Mucosa of stomach (tissue), 1 donor: ENCODE measurements around the gene FAS.

Experiments
- H3K27me3 ChIP-seq: one replicate; pipeline ENCODE4 v1.7.0; 2013; ENCODE audit warnings: mild to moderate bottlenecking, low read length; ENCODE audit not compliant: control insufficient read depth, insufficient read depth
- H3K36me3 ChIP-seq: one replicate; pipeline ENCODE4 v1.7.0; 2013; ENCODE audit warnings: low read length; ENCODE audit not compliant: control insufficient read depth, insufficient read depth
- H3K4me1 ChIP-seq: one replicate; pipeline ENCODE4 v1.7.0; 2013; ENCODE audit warnings: mild to moderate bottlenecking, low read length; ENCODE audit not compliant: control insufficient read depth, insufficient read depth
- H3K4me3 ChIP-seq: one replicate; pipeline ENCODE4 v1.7.0; 2013; ENCODE audit warnings: low read length
- H3K9ac ChIP-seq: one replicate; pipeline ENCODE4 v1.7.0; 2013; ENCODE audit warnings: mild to moderate bottlenecking, low read length, moderate library complexity
- H3K9me3 ChIP-seq: one replicate; pipeline ENCODE4 v1.7.0; 2013; ENCODE audit warnings: mild to moderate bottlenecking, low read length, moderate library complexity; ENCODE audit not compliant: control insufficient read depth
- donor health status: Pancreatic carcinoma.

Gene FAS

DNA sequence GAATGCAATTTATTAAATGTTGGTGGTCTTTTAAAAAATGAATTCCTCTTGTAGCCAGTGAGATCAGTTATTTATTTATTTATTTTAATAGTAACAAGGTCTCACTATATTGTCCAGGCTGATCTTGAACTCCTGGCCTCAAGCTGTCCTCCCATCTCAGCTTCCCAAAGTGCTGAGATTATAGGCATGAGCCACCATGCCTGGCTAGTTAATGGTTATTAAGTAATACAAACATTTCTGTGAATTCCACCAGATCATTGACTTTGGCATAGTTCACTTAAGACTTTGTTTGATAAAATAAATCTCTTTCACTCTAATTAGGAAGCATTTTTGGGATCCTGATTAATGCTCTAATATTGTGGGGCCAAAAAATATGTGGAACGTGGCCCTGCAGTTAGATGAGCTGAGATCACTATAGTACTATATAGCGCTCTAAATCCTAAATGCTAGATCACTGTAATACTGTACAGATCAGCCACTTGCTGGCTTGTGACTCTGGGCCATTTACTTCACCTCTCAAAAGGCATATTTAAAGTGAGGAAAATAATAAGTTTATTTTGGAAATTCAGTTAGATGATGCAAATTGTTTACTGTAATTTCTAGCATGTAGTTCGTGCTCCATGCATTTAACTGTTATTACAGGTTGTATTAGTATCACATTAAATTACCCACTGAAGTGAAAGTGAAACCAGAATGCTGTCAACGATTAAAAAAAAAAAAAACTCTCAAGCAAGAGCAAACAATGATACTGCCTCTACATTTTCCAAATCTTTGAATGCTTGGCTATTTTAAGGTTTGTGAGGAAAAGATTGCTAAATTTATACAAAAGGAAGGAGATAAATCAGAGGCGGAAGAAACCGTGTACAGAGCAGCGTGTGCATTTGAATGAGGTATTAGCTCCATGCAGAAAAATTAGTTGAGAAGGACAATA lies 15.9 kb upstream of the FAS start:
- Histone ChIP-seq H3K9me3 (no peaks in the 10 kb centered on the region), H3K9ac (peak overlapping the region; percentile 54), H3K27me3 (no peaks in the 10 kb centered on the region), H3K36me3 (no peaks in the 10 kb centered on the region), H3K4me3 (peak overlapping the region; percentile 10), H3K4me1 (peaks cover 6% of the 10 kb centered on the region)

DNA sequence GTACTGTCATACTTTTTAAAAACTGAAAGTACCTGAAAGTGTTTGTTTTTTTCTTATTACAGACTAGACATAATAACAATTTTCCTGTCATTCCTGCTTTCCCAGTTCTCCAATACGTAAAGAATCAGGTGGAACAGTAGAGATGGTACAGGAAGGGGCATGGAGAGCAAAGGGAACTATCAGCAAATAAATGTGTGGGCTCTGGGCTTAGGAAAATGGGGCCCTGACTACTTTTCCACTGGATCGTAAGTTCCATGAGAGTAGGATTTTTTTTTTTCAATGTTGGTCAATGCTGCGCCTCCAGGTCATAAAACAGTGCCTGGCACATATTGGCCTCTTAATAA lies 15.2 kb upstream of the FAS start:
- peaks cover 6% of the 10 kb centered on the region for H3K4me1 ChIP-seq
- H3K36me3 ChIP-seq, result no peaks in the 10 kb centered on the region
- peak overlapping the region; percentile 10 for H3K4me3 ChIP-seq
- H3K9me3 ChIP-seq, result no peaks in the 10 kb centered on the region
- H3K27me3 ChIP-seq, result no peaks in the 10 kb centered on the region
- H3K9ac ChIP-seq, result peak overlapping the region; percentile 54

DNA sequence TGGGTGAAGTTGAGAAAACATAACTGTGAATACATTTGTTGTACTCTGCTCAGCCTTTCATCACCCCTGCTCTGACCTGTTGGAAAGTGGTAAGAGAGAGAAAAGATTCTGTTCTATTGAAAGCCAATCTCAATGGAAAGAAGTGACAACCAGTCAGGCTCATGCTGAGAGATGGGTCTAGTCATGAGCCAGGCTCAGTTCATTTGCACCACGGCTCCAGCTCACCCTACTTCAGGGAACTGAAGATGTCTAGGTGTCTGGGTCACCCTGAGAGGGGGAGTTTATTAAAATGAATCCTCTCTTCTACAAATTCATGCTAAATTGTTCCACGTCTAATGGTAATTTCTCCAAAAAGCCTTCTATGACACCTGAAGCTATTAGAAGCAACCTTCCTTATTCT lies 12.1 kb upstream of the FAS start:
- H3K4me3 ChIP-seq, result no peak overlapping the region
- H3K4me1 ChIP-seq, result peaks cover 28% of the 10 kb centered on the region
- H3K9me3 ChIP-seq, result no peaks in the 10 kb centered on the region

DNA sequence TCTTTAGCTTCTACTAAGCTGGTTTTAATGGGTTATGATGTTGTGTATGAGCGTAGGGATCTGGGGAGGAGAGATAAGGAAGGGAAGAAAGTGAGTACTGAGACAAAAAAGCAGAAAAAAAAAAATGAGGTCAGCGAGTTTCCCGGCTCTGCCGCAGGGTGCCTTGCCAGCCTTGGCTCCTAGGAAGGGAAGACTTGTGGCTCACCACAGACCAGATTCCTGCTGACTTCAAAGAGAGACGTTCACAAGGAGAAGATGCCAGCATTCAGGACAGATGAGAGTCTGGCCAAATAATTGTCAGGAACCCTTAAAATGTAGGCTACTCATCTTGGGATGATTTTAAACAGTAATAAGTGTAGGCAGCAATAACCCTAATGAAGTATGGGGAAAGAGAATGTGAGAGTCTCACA lies 11.4 kb upstream of the FAS start:
- peaks cover 33% of the 10 kb centered on the region for H3K4me1 ChIP-seq
- H3K4me3 ChIP-seq, result no peak overlapping the region
- H3K27me3 ChIP-seq, result no peaks in the 10 kb centered on the region
- H3K9me3 ChIP-seq, result no peaks in the 10 kb centered on the region
- H3K36me3 ChIP-seq, result no peaks in the 10 kb centered on the region
- peak overlapping the region; percentile 31 for H3K9ac ChIP-seq

More for the DNA sequence above, 12.1 kb upstream of the FAS start:
- Histone ChIP-seq H3K27me3 (no peaks in the 10 kb centered on the region), H3K9ac (no peak overlapping the region), H3K36me3 (no peaks in the 10 kb centered on the region)

DNA sequence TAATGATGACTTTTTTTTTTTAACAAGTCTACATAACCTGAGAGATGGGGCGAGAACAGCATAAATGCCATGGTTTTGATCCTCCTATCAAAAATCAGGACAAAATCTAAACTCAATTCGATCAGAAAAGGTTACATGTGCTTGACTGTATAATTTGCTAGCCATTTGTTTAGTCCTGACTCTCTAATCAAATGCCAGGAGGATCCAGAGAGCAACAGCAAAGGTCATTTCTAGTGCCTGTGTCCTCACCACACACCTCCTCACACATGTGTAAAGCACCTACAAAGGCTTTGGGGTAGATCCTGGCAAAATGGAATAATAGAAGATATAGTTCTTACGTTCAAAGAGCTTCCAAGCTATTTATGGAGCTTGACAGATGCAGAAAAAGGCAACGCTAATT lies 11.0 kb upstream of the FAS start:
- Histone ChIP-seq H3K36me3 (no peaks in the 10 kb centered on the region), H3K9me3 (no peaks in the 10 kb centered on the region), H3K4me3 (no peak overlapping the region), H3K4me1 (peaks cover 33% of the 10 kb centered on the region), H3K9ac (no peak overlapping the region), H3K27me3 (no peaks in the 10 kb centered on the region)

DNA sequence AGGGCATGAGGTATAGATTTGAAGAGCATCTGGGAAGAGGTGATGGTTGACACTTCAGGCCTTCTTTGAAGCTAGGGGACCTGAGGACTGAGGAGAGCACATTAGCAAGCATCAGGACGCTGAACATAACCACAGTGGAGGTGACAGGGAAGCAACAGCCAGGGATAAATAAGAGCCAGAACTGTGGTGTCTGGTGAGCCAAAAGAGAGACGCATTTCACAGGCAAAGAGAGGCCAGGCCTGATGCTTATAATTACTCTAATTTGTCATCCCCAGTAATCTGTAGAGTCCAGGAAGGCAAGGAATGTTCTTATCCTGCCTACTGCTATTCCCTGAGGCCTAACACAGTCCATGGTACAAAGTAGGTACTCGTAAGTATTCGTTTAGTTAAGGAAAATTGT lies 10.4 kb upstream of the FAS start:
- H3K4me1 ChIP-seq, result peaks cover 32% of the 10 kb centered on the region

DNA sequence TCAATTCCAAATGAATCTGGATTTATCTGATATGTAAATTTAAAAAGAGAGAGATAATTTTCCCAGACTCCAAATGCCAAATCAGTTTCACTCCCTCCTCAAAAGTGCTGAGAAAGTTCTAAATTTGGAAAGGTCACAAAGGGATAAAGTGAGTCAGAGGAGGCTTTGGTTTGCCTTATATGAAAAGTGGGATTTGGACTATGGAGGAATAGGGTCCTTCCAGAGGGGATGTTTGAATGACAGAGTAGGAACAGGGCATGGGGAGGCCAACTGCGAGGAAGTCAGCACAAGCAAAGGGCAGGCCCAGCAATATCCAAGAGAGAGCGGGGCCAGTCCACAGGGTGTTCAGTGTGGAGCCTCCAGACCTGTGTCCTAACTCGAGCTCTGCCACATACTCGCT lies 9.8 kb upstream of the FAS start:
- Histone ChIP-seq H3K4me1 (peaks cover 27% of the 10 kb centered on the region), H3K9me3 (no peaks in the 10 kb centered on the region), H3K9ac (no peak overlapping the region), H3K36me3 (no peaks in the 10 kb centered on the region), H3K27me3 (no peaks in the 10 kb centered on the region), H3K4me3 (no peak overlapping the region)

More for the DNA sequence above, 10.4 kb upstream of the FAS start:
- H3K9me3 ChIP-seq, result no peaks in the 10 kb centered on the region
- no peak overlapping the region for H3K9ac ChIP-seq
- H3K4me3 ChIP-seq, result no peak overlapping the region
- no peaks in the 10 kb centered on the region for H3K36me3 ChIP-seq
- no peaks in the 10 kb centered on the region for H3K27me3 ChIP-seq

DNA sequence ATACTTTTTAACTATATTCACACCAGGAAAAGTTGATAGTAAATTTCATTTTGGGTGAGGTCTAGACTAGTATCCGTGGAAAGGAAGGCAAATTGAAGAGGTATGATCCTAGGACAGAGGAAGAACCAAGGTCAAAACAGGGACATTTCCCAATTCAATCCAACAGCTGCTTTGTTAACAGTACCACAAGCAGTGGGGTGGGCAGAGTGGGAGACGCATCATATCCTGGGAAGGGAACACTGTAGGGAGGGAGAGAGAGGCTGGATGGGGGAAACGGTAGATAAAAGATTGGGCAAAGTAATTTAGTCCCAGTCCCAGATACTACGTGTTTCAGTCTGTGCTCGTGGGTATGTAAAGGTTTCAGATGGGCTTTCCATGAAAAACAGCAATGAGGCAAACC lies 9.2 kb upstream of the FAS start:
- no peaks in the 10 kb centered on the region for H3K27me3 ChIP-seq
- no peak overlapping the region for H3K9ac ChIP-seq
- H3K4me3 ChIP-seq, result no peak overlapping the region
- H3K4me1 ChIP-seq, result peaks cover 27% of the 10 kb centered on the region
- H3K9me3 ChIP-seq, result no peaks in the 10 kb centered on the region
- H3K36me3 ChIP-seq, result no peaks in the 10 kb centered on the region

DNA sequence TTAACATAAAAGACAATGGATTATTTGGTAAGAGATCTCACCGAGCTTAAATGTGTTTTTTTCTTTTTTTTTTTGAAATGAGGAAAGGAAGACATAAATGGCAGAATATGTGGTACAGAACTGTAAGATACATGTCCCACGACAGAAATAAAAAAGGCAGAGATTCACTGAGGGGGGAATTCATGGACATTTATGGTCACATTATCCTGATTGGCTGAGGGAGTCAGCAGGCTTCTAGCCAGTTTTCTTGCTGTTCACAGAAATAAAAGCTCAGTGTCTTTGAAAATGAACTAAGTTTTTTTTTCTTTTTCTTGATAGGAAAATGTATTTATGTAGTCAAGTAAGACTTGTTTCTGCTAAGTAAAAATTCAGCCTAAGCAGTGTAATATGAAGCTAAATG lies 8.2 kb upstream of the FAS start:
- Histone ChIP-seq H3K9ac (no peak overlapping the region), H3K4me3 (no peak overlapping the region), H3K36me3 (no peaks in the 10 kb centered on the region), H3K4me1 (peaks cover 27% of the 10 kb centered on the region), H3K9me3 (no peaks in the 10 kb centered on the region), H3K27me3 (no peaks in the 10 kb centered on the region)

DNA sequence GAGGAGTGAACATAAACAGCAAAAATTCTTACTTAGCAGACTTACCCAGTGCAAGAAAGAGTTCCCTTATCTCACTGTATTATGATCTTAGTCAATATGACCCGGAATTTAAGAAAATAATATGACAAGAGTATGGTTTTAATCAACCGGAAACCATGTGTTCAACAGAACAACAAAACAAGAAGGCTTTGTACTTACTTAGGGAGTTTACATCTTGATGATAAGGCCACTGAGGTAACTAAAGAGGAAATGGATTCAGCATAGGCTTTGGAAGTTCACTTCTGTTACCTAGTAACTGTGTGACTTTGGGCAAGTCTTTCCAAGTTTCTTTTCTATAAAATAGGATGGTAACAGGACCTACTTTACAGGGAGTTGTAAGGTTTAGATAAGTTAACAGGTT lies 7.4 kb upstream of the FAS start:
- Histone ChIP-seq H3K4me1 (peaks cover 27% of the 10 kb centered on the region), H3K9ac (no peak overlapping the region), H3K4me3 (no peak overlapping the region), H3K9me3 (no peaks in the 10 kb centered on the region), H3K27me3 (no peaks in the 10 kb centered on the region), H3K36me3 (no peaks in the 10 kb centered on the region)

DNA sequence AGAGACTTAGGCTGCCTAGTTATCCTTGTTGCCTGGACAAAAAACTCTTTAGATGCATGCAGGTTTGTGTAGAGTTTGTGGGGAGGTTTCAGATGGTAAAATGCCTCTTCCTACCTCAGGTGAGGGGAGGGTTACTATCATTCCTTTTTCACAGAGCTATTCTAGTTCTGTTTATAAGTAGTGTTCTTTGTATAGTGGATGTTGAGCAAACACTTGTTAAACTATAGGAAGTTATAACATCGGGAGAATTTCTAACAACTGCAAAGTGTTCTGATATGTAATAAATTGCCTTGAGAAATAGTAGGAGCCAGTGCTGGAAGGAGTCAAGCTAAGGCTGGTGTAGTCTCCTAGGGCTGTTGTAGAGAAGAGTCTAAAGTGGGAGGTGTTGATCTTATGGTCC lies 6.7 kb upstream of the FAS start:
- Histone ChIP-seq H3K4me1 (peaks cover 27% of the 10 kb centered on the region), H3K9me3 (no peaks in the 10 kb centered on the region), H3K9ac (no peak overlapping the region), H3K4me3 (no peak overlapping the region), H3K27me3 (no peaks in the 10 kb centered on the region), H3K36me3 (no peaks in the 10 kb centered on the region)

DNA sequence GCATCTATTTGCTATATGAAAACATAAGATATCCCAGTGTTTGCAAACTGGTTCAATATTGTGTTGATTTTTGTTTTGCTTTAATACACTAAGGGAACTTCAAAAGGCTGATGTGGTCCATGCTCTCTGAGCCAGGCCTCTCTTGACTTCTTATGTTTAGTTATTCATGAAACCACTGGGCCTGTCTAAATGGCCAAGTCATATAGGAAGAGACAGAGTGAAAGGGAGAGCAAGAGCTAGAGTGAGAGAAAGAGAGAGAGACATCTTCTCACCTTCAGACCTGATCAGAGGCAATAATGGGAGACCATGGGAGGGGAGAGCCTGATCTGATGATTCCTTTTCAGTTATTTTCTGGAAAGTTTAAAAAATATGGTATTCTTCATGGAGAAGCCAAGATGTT lies 6.1 kb upstream of the FAS start:
- H3K9me3 ChIP-seq, result no peaks in the 10 kb centered on the region
- H3K4me3 ChIP-seq, result no peak overlapping the region
- H3K9ac ChIP-seq, result no peak overlapping the region
- H3K36me3 ChIP-seq, result no peaks in the 10 kb centered on the region
- H3K4me1 ChIP-seq, result peaks cover 27% of the 10 kb centered on the region
- no peaks in the 10 kb centered on the region for H3K27me3 ChIP-seq
